ENCODE measurements around the gene PAFAH1B2.
"Not testable (repeated sequence)": the region's sequence is repeated elsewhere in the genome, so short reads cannot be mapped to it uniquely, and the experiment has no call there.

The PAFAH1B2 gene

GRCh38 chr11:117143871-117144476 lies at the start of gene PAFAH1B2:
Gene PAFAH1B2, plus strand, starts transcription at chr11:117144287. Its CDS starts 8,161 bp downstream, at chr11:117152448.
- DNase-seq = peak; percentile 77

GRCh38 chr11:117094776-117095175 lies 49.3 kb upstream of the PAFAH1B2 start:
- no peak for DNase-seq

- no peak for DNase-seq
These were observed 48.6 kb upstream of the PAFAH1B2 start for GRCh38 chr11:117095284-117096161.

- no peak for DNase-seq
These were observed 47.7 kb upstream of the PAFAH1B2 start for GRCh38 chr11:117096201-117096991.

- no peak for DNase-seq
These were observed 47.1 kb upstream of the PAFAH1B2 start for GRCh38 chr11:117097014-117097388.

- no peak for DNase-seq
These were observed 46.5 kb upstream of the PAFAH1B2 start for GRCh38 chr11:117097389-117098268.

- peak; percentile 70 for DNase-seq
These were observed 45.5 kb upstream of the PAFAH1B2 start, which contains the start of gene SIK3 for GRCh38 chr11:117098269-117099232. Gene SIK3, minus strand, starts transcription at chr11:117098428. Its CDS starts 13 bp downstream, at chr11:117098415.

- DNase-seq = no peak
These were observed 44.4 kb upstream of the PAFAH1B2 start for GRCh38 chr11:117099696-117100095.

- no peak for DNase-seq
These were observed 43.5 kb upstream of the PAFAH1B2 start for GRCh38 chr11:117100556-117100955.

GRCh38 chr11:117107701-117108590 lies 36.1 kb upstream of the PAFAH1B2 start:
- no peak for DNase-seq

GRCh38 chr11:117110294-117110950 lies 33.7 kb upstream of the PAFAH1B2 start:
- no peak for DNase-seq

GRCh38 chr11:117112497-117112896 lies 31.6 kb upstream of the PAFAH1B2 start:
- DNase-seq = not testable (repeated sequence)

GRCh38 chr11:117112939-117113338 lies 31.1 kb upstream of the PAFAH1B2 start:
- not testable (repeated sequence) for DNase-seq

- DNase-seq = no peak
These were observed 26.4 kb upstream of the PAFAH1B2 start for GRCh38 chr11:117117681-117118080.

- DNase-seq = no peak
These were observed 22.9 kb upstream of the PAFAH1B2 start for GRCh38 chr11:117121176-117121575.

GRCh38 chr11:117122556-117122955 lies 21.5 kb upstream of the PAFAH1B2 start:
- DNase-seq = no peak

GRCh38 chr11:117126223-117126965 lies 17.7 kb upstream of the PAFAH1B2 start:
- no peak for DNase-seq

- DNase-seq = no peak
These were observed 16.8 kb upstream of the PAFAH1B2 start for GRCh38 chr11:117127171-117127901.
